Endothelial cell of umbilical vein (primary cell): ENCODE data around the gene ZNF625.

Experiments used
- CTCF ChIP-seq, 2 donors: IDR thresholded peaks; 1 replicate in 1 of 2; 2 replicates in 1 of 2; pipeline ENCODE4 v1.5.1; 2011; ENCODE audit warnings: low read length in 2 of 2, mild to moderate bottlenecking in 2 of 2, moderate library complexity in 2 of 2, control low read depth in 1 of 2, inconsistent platforms in 1 of 2, low read depth in 1 of 2; ENCODE audit not compliant: insufficient read depth in 1 of 2; ENCODE audit errors: extremely low read depth in 1 of 2
- EZH2 ChIP-seq: IDR thresholded peaks from 2 replicates; pipeline ENCODE4 v1.6.1; 2012; ENCODE audit warnings: borderline replicate concordance, low read depth, mild to moderate bottlenecking, moderate library complexity, low read length, inconsistent platforms; ENCODE audit not compliant: severe bottlenecking
- GATA2 ChIP-seq: IDR thresholded peaks from 2 replicates; pipeline ENCODE4 v1.7.0; 2011; ENCODE audit warnings: low read depth, mild to moderate bottlenecking, moderate library complexity, mixed read lengths, low read length; ENCODE audit not compliant: insufficient read length, insufficient read depth
- MYC ChIP-seq: IDR thresholded peaks from one replicate; pipeline ENCODE4 v1.6.1; 2011; ENCODE audit warnings: mild to moderate bottlenecking, low read depth, low read length
- POLR2A ChIP-seq: IDR thresholded peaks from 2 replicates; pipeline ENCODE4 v1.6.1; 2012; ENCODE audit warnings: low read depth, mild to moderate bottlenecking, control low read depth, low read length
- POLR2AphosphoS5 ChIP-seq: IDR thresholded peaks from 2 replicates; pipeline ENCODE4 v1.6.1; 2012; ENCODE audit warnings: low read depth, mild to moderate bottlenecking, control low read depth, low read length, moderate library complexity; ENCODE audit not compliant: insufficient read depth
- TF ChIP-seq, protein P1 (sequence below): IDR thresholded peaks from 2 replicates; pipeline ENCODE4 v1.6.1; 2011; ENCODE audit not compliant: insufficient read depth, insufficient read length

GRCh38 chr19:12098040-12098439 is 58.5 kb downstream of the ZNF625 start:
- TF ChIP-seq, protein P1, sequence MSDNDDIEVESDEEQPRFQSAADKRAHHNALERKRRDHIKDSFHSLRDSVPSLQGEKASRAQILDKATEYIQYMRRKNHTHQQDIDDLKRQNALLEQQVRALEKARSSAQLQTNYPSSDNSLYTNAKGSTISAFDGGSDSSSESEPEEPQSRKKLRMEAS = no peak
- TF ChIP-seq MYC (no peak), EZH2 (no peak), CTCF (IDR thresholded peaks at IDR 0.05; ENCODE audit: extremely low read depth in 1 of 2, insufficient read depth in 1 of 2, low read depth in 1 of 2, low read length in 2 of 2) (no peak), POLR2A (no peak), GATA2 (no peak), POLR2AphosphoS5 (no peak)
